22Rv1 (cell line): ENCODE results near the gene ZACN.

Experiments used
- CTCF ChIP-seq: fragments of 450-650 bp; IDR thresholded peaks from 2 replicates; pipeline ENCODE4 v1.5.1; 2017; ENCODE audit warnings: mild to moderate bottlenecking
- ZFX ChIP-seq: fragments of 450-650 bp; IDR thresholded peaks from 2 replicates; pipeline ENCODE4 v1.6.1; 2017; ENCODE audit warnings: antibody characterized with exemption, borderline replicate concordance

DNA sequence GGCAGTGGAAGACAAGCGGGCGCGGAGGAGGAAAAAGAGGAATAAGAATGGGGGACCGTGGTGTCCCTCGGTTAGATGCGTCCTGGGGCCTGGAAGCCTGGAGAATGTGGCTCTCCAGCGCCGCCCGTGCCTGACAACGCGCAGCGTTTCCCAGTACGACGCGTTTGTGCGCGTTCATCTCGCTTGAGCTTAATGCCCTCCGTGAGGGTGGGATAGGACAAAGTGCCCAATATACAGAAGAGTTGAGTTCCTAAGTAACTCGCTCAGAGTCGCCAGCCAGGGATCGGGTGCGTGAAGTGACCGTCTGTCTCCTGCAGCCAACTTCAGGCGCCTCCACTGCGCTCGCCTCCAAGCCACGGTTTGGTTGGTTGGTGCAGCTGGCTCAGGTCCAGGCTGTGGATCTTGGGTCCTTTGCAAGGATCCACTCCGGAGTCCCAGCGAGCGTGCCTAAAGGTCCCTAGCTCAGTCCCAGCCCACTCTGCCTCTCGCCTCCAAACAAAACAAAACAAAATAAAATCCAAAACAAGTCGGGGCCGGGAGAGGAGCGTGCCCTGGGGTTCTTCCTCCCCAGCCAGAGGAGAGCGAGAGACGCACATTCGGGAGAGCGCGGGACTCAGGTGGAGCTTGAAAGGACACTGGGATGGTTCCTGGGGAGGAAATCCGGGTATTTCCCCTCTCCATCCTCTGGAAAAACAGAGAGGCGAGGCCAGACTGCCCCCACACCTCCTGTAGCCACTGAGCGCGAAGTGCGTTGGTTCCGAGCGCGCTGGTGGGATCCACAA is 3.4 kb upstream of the ZACN start:
- TF ChIP-seq CTCF (peak; percentile 70), ZFX (no peak)
